ENCODE results near the gene IFI27. TPM values are rescaled to one million over a fixed set of nuclear protein-coding genes. Genes with fewer than 3 reads are reported as not detected.

Gene IFI27
- total RNA-seq, 4 donors from 2014 or later: 39.5 to 958 (median 291) TPM

DNA sequence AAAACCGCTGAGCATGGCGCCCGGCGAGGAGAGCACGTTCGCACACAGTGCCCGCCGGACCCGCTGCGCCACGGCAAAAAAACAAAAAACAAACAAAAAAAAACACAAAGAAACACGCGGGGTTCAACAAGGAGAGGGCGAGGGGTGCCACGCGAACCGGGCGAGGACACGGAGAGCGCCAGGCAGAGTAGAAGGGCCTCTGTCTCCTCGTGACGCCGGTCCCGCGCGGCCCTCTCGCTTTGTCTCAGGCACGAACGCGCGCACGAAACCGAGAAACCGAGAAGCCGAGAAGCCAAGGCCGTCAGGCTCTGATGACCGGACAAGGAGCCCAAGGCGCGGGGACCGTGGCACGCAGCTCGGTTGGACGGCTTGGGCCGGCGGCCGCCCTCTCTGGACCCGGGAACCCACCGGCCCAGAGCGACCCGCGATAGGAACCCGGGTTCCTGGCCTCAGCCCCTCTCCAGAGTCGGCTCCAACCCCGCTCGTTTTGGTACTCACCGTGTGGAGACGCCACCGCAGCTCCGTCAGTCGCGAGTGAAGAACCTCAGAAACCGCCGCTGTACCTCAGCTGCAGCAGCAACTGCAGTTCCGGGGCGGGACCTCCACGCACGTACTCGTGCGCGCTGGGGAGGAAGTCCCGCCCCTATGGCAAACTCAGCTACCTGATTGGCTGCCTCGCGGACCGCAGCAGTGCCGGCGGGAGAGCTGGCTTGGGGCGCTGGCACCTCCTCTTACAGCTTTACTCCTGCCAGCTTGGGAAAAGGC, 29.7 kb upstream of the IFI27 start, which contains the start of the genes DDX24 and IFI27L1:
Gene DDX24 (minus strand): TSS at position 582 of the 765 bp plus-strand sequence. CDS start 1,460 bp downstream, outside the sequence.
Gene IFI27L1 (plus strand): TSS at position 690 of the 765 bp plus-strand sequence. CDS start 15,628 bp downstream, outside the sequence.
- intact Hi-C loops (cut with DNase I): no loop called here
- Histone ChIP-seq H3K4me1 (peaks cover 17 to 56% (median 42%) of the 10 kb centered on the region in 3 donors), H3K27me3 (no peaks in the 10 kb centered on the region), H3K9me3 (no peaks in the 10 kb centered on the region), H3K4me3 (peak within 1 kb of the TSS; percentile 69 to 99 (median 84)), H3K27ac (peak within 1 kb of the TSS; percentile 91 to 98 (median 94)), H3K36me3 (peaks cover 0 to 28% (median 3%) of the 10 kb centered on the region in 3 donors)
- peak; percentile 70 for DNase-seq
- peak in 3 of 4 donors; percentile 91 to 99 (median 97) for TF ChIP-seq POLR2A (IDR thresholded peaks at IDR 0.05)
- TF ChIP-seq, protein P1, sequence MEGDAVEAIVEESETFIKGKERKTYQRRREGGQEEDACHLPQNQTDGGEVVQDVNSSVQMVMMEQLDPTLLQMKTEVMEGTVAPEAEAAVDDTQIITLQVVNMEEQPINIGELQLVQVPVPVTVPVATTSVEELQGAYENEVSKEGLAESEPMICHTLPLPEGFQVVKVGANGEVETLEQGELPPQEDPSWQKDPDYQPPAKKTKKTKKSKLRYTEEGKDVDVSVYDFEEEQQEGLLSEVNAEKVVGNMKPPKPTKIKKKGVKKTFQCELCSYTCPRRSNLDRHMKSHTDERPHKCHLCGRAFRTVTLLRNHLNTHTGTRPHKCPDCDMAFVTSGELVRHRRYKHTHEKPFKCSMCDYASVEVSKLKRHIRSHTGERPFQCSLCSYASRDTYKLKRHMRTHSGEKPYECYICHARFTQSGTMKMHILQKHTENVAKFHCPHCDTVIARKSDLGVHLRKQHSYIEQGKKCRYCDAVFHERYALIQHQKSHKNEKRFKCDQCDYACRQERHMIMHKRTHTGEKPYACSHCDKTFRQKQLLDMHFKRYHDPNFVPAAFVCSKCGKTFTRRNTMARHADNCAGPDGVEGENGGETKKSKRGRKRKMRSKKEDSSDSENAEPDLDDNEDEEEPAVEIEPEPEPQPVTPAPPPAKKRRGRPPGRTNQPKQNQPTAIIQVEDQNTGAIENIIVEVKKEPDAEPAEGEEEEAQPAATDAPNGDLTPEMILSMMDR (IDR thresholded peaks at IDR 0.05): peak in 1 of 6 experiments; percentile 15
- WGBS, 2 donors: 0% methylated on average over 30 to 34 of the region's 77 CpGs

- intact Hi-C loops (cut with DNase I): no loop called here
Observed at GRCh38 chr14:94081386-94081820, 29.1 kb upstream of the IFI27 start.

GRCh38 chr14:94087891-94088290, 22.6 kb upstream of the IFI27 start:
- Histone ChIP-seq H3K4me3 (no peak overlapping the region), H3K36me3 (no peaks in the 10 kb centered on the region), H3K9me3 (no peaks in the 10 kb centered on the region), H3K4me1 (no peaks in the 10 kb centered on the region), H3K27me3 (no peaks in the 10 kb centered on the region), H3K27ac (no peak overlapping the region)
- no peak for TF ChIP-seq POLR2A (IDR thresholded peaks at IDR 0.05)
- TF ChIP-seq, protein P1 (IDR thresholded peaks at IDR 0.05): no peak
- 80 to 98% methylated on average over 4 of the region's 4 CpGs for WGBS, 2 donors
- no peak for DNase-seq
- intact Hi-C loops (cut with DNase I): no loop called here

More at GRCh38 chr14:94081386-94081820, 29.1 kb upstream of the IFI27 start:
- TF ChIP-seq, protein P1 (IDR thresholded peaks at IDR 0.05): no peak
- TF ChIP-seq POLR2A (IDR thresholded peaks at IDR 0.05): no peak
- Histone ChIP-seq H3K4me1 (peaks cover 17 to 50% (median 37%) of the 10 kb centered on the region in 3 donors), H3K27ac (peak overlapping the region; percentile 91 to 98 (median 94)), H3K36me3 (peaks cover 0 to 23% (median 3%) of the 10 kb centered on the region in 3 donors), H3K27me3 (no peaks in the 10 kb centered on the region), H3K9me3 (no peaks in the 10 kb centered on the region), H3K4me3 (peak overlapping the region; percentile 69 to 99 (median 84))
- 0 to 2% methylated on average over 11 to 19 of the region's 19 CpGs for WGBS, 2 donors
- no peak for DNase-seq

DNA sequence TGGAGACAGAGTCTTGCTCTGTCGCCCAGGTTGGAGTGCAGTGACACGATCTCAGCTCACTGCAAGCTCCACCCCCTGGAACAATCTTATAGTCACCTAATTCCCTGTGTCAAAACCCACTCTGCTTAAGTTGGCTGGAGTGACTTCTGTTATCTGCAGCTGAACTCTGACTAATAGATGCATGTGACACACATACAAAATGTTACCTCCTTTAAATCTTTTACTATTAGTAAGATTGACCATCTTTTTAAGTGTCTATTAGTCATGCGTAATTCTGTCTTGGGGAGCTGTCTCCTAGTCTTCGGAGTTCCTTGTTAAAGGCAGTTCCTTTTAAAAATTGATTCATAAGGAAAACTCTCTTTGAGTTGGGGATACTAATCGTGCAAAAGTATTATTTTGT, 22.0 kb upstream of the IFI27 start:
- no peak overlapping the region for H3K4me3 ChIP-seq
- intact Hi-C loops (cut with DNase I): no loop called here
- no peaks in the 10 kb centered on the region for H3K36me3 ChIP-seq
- no peak for DNase-seq
- no peaks in the 10 kb centered on the region for H3K9me3 ChIP-seq
- TF ChIP-seq, protein P1 (IDR thresholded peaks at IDR 0.05): no peak
- no peak for TF ChIP-seq POLR2A (IDR thresholded peaks at IDR 0.05)
- 90 to 91% methylated on average over 5 of the region's 5 CpGs for WGBS, 2 donors
- H3K27ac ChIP-seq: no peak overlapping the region
- H3K4me1 ChIP-seq: no peaks in the 10 kb centered on the region
- H3K27me3 ChIP-seq: no peaks in the 10 kb centered on the region

DNA sequence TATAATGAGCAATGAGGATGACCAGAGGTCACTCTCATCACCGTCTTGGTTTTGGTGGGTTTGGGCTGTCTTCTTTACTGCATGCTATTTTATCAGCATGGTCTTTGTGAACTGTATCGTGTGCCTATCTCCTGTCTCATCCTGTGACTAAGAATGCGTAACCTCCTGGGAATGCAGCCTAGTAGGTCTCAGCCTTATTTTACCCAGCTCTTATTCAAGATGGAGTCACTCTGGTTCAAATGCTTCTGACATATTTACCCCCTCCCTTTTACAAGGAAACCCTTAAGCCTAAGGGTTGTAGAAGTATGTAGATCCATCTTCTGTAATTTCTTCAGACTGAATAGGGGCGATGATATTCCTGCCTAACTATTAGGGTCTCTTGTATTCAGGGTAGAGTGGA, 21.1 kb upstream of the IFI27 start:
- TF ChIP-seq POLR2A (IDR thresholded peaks at IDR 0.05): no peak
- TF ChIP-seq, protein P1 (IDR thresholded peaks at IDR 0.05): no peak
- Histone ChIP-seq H3K27me3 (no peaks in the 10 kb centered on the region), H3K36me3 (no peaks in the 10 kb centered on the region), H3K4me3 (no peak overlapping the region), H3K27ac (no peak overlapping the region), H3K4me1 (no peaks in the 10 kb centered on the region), H3K9me3 (no peaks in the 10 kb centered on the region)
- DNase-seq: no peak
- WGBS, 2 donors: 85 to 92% methylated on average over 4 of the region's 4 CpGs
- intact Hi-C loops (cut with DNase I): no loop called here
